OCI-LY7 (cell line): ENCODE data around the gene B3GNT9. TPM values are rescaled to one million over a fixed set of nuclear protein-coding genes. Genes with fewer than 3 reads are reported as not detected.

Experiments
- BruUV-seq: library from RNA; stranded (reverse); fragments of 400-500 nt; replicated peaks from 2 replicates; lab custom pipeline; 2021; lab: Mats Ljungman, UMichigan
- CTCF ChIA-PET: fragments of 300-600 bp; sonication (Branson Sonifier 250); formaldehyde crosslinking; loops from one replicate; lab custom pipeline; 2022; ENCODE audit warnings: antibody characterized with exemption; ENCODE audit not compliant: unreplicated experiment; lab: Charles Lee
- POLR2A ChIA-PET: fragments of 300-600 bp; sonication (Branson Sonifier 250); formaldehyde crosslinking; loops from one replicate; lab custom pipeline; 2022; ENCODE audit warnings: antibody characterized with exemption; lab: Charles Lee
- DNase-seq: peaks from one replicate; pipeline ENCODE4 v3.0.0-alpha.2; 2015; ENCODE audit warnings: low spot score
- H2AFZ ChIP-seq: fragments of 200-600 bp; sonication (generic), shearing (Covaris generic); 2 replicates; pipeline ENCODE4 v1.6.1; 2014; ENCODE audit warnings: mild to moderate bottlenecking, antibody characterized with exemption, low read length, moderate library complexity
- H3K27ac ChIP-seq: fragments of 200-600 bp; sonication (generic); 2 replicates; pipeline ENCODE4 v1.5.1; 2014; ENCODE audit warnings: mixed run types, low read depth, mild to moderate bottlenecking, moderate library complexity, low read length, inconsistent platforms; ENCODE audit not compliant: poor library complexity, severe bottlenecking
- H3K36me3 ChIP-seq: fragments of 200-600 bp; sonication (generic); 2 replicates; pipeline ENCODE4 v1.6.1; 2014; ENCODE audit warnings: mild to moderate bottlenecking, antibody characterized with exemption, low read length, moderate library complexity, mixed read lengths; ENCODE audit not compliant: insufficient read depth
- H3K4me1 ChIP-seq: fragments of 200-600 bp; sonication (generic); 2 replicates; pipeline ENCODE4 v1.5.1; 2014; ENCODE audit warnings: mild to moderate bottlenecking, low read length; ENCODE audit not compliant: insufficient read depth, poor library complexity, severe bottlenecking
- H3K4me2 ChIP-seq: fragments of 200-600 bp; sonication (generic); 2 replicates; pipeline ENCODE4 v1.6.1; 2014; ENCODE audit warnings: mild to moderate bottlenecking, low read length
- H3K4me3 ChIP-seq: fragments of 200-600 bp; sonication (generic); 2 replicates; pipeline ENCODE4 v1.5.1; 2014; ENCODE audit warnings: mild to moderate bottlenecking, low read depth, low read length; ENCODE audit not compliant: poor library complexity, severe bottlenecking
- H3K79me2 ChIP-seq: fragments of 200-600 bp; sonication (generic); 2 replicates; pipeline ENCODE4 v1.6.1; 2016; ENCODE audit warnings: low read depth, mild to moderate bottlenecking, low read length, moderate library complexity, mixed read lengths; ENCODE audit not compliant: insufficient read depth
- H3K9me2 ChIP-seq: fragments of 200-600 bp; sonication (generic); 2 replicates; pipeline ENCODE4 v1.6.1; 2016; ENCODE audit warnings: mild to moderate bottlenecking, low read length, mixed read lengths; ENCODE audit not compliant: insufficient read depth
- H3K9me3 ChIP-seq: fragments of 200-600 bp; sonication (generic); 2 replicates; pipeline ENCODE4 v1.6.1; 2014; ENCODE audit warnings: mild to moderate bottlenecking, mixed run types, low read length, mixed read lengths
- H4K20me1 ChIP-seq: fragments of 200-600 bp; sonication (generic); 2 replicates; pipeline ENCODE4 v1.6.1; 2014; ENCODE audit warnings: mild to moderate bottlenecking, antibody characterized with exemption, low read length, moderate library complexity, mixed read lengths; ENCODE audit not compliant: insufficient read depth
- EZH2phosphoT487 ChIP-seq: fragments of 200-600 bp; sonication (generic); IDR thresholded peaks from 2 replicates; pipeline ENCODE4 v1.6.1; 2018; ENCODE audit warnings: low read depth, borderline replicate concordance, mild to moderate bottlenecking, mixed run types, antibody characterized with exemption, low read length, moderate library complexity, mixed read lengths
- intact Hi-C: fragments of 100-400 bp; cut with micrococcal nuclease; formaldehyde crosslinking; loops from one replicate; pipeline ENCODE4 v1.10.0; 2022; ENCODE audit not compliant: unreplicated experiment
- total RNA-seq, 2 experiments: library from RNA; depleted of rRNA in 1 of 2; stranded (reverse); fragments of >200 nt in 1 of 2; shearing (Covaris generic) in 1 of 2; gene quantifications; 2 replicates each; pipeline ENCODE4 v1.2.3, GENCODE V29; 2014 to 2022
- TF ChIP-seq, protein P1 (sequence below): fragments of 200-600 bp; sonication (generic); conservative IDR thresholded peaks from 2 replicates; pipeline ENCODE4 v1.5.1; 2014; ENCODE audit warnings: mild to moderate bottlenecking, antibody characterized with exemption, low read length, moderate library complexity, mixed read lengths

B3GNT9 gene
- total RNA-seq, 2 experiments from 2014 or later, result 1.1 to 2.7 TPM

DNA sequence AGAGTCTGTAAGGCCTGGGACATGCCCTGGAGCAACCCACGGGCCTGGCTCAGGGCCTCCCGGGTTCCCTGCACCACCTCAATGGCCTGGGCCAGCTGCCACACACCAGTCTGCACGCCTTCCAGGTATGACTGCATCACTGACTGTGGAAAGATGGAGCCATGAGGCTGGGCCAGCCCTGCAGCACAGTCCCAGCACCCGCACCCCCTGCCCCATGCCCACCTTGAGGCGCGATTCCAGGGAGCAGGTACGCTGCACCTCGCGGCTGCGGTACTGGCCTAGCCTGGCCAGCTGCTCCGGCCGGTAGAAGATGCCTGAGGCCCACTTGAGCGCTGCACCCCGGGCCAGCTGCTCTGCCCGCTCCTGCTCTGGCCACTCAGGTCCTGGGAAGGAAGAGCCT lies 38.0 kb upstream of the B3GNT9 start:
- Histone ChIP-seq H3K9me2 (no peaks in the 10 kb centered on the region), H3K4me1 (peaks cover 21% of the 10 kb centered on the region), H4K20me1 (peaks cover 8% of the 10 kb centered on the region; the same call in 1 of the 2 replicates), H3K4me2 (no peak overlapping the region), H3K79me2 (peaks cover 18% of the 10 kb centered on the region), H3K4me3 (no peak overlapping the region), H2AFZ (no peak overlapping the region), H3K27ac (no peak overlapping the region), H3K36me3 (peaks cover 16% of the 10 kb centered on the region; the same call in 1 of the 2 replicates), H3K9me3 (no peaks in the 10 kb centered on the region)
- TF ChIP-seq, protein P1, sequence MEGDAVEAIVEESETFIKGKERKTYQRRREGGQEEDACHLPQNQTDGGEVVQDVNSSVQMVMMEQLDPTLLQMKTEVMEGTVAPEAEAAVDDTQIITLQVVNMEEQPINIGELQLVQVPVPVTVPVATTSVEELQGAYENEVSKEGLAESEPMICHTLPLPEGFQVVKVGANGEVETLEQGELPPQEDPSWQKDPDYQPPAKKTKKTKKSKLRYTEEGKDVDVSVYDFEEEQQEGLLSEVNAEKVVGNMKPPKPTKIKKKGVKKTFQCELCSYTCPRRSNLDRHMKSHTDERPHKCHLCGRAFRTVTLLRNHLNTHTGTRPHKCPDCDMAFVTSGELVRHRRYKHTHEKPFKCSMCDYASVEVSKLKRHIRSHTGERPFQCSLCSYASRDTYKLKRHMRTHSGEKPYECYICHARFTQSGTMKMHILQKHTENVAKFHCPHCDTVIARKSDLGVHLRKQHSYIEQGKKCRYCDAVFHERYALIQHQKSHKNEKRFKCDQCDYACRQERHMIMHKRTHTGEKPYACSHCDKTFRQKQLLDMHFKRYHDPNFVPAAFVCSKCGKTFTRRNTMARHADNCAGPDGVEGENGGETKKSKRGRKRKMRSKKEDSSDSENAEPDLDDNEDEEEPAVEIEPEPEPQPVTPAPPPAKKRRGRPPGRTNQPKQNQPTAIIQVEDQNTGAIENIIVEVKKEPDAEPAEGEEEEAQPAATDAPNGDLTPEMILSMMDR, result no peak
- TF ChIP-seq EZH2phosphoT487, result no peak
- ChIA-PET CTCF (no interaction called here), POLR2A (interaction anchor here (1.6 kb wide), 1 partner anchor 14 kb away, joined by 3 read pairs; no protein-coding TSS in a partner anchor)
- no peak for DNase-seq
- no TSS peak for BruUV-seq
- intact Hi-C loops, result loop anchor here (10.0 kb wide), 1 partner anchor 174 kb away; no protein-coding TSS in a partner anchor

- H3K79me2 ChIP-seq, result peaks cover 14% of the 10 kb centered on the region
- POLR2A ChIA-PET, result interaction anchor here (1.6 kb wide), 1 partner anchor 13 kb away, joined by 3 read pairs; no protein-coding TSS in a partner anchor
- peaks cover 3% of the 10 kb centered on the region; the same call in 1 of the 2 replicates for H4K20me1 ChIP-seq
- BruUV-seq, result no TSS peak
- peaks cover 16% of the 10 kb centered on the region for H3K4me1 ChIP-seq
- no peak for TF ChIP-seq EZH2phosphoT487
- TF ChIP-seq, protein P1, result no peak
- no peak overlapping the region for H3K4me2 ChIP-seq
- intact Hi-C loops, result loop anchor here (10.0 kb wide), 1 partner anchor 174 kb away; no protein-coding TSS in a partner anchor
- H3K9me2 ChIP-seq, result no peaks in the 10 kb centered on the region
- CTCF ChIA-PET, result no interaction called here
- no peak overlapping the region for H3K4me3 ChIP-seq
- no peak overlapping the region for H3K27ac ChIP-seq
- DNase-seq, result no peak
- H2AFZ ChIP-seq, result no peak overlapping the region
- H3K9me3 ChIP-seq, result no peaks in the 10 kb centered on the region
- peaks cover 12% of the 10 kb centered on the region; the same call in 1 of the 2 replicates for H3K36me3 ChIP-seq
Observed at GRCh38 chr16:67188323-67188722, 37.5 kb upstream of the B3GNT9 start.
